Measurements from ENCODE around the gene RTF2. TPM values are rescaled to one million over a fixed set of nuclear protein-coding genes. Genes with fewer than 3 reads are reported as not detected.
"Not testable (repeated sequence)": the region's sequence is repeated elsewhere in the genome, so short reads cannot be mapped to it uniquely, and the experiment has no call there.

The RTF2 gene
- polyA plus RNA-seq, 1 donor (not counting 4 experiments of a cell fraction or from before 2014, with no cell fraction given), result 63.4 TPM

DNA sequence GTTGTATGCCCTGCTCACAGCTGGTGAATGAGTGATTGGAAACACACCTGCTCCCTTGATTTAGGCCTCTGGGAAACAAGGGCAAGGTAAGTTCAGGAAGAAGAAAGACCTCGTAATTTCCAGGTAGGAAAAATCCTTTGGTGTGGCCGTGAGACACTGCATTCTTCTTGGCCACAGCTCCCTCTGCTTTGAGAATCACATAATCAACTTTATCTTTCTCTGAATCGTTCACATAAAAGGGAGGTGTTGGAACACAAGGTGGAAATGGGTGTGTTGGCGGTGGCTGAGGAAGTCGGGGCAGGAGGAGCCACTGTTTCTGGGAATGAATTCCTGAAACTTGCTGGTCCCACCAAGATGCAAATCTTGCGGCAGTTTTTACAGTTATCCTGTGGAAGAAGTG is 90.5 kb downstream of the RTF2 start:
- no peaks in the 10 kb centered on the region for H3K36me3 ChIP-seq (ENCODE audit: control insufficient read depth in 2 of 2, extremely low read depth in 1 of 2, insufficient read depth in 2 of 2, low read length in 2 of 2)
- H3K79me2 ChIP-seq (ENCODE audit: control insufficient read depth, insufficient read depth, low read length), result no peaks in the 10 kb centered on the region
- dilution Hi-C loops (cut with MboI; ENCODE audit: extremely low pct_ligation_motif_present, low sequenced_read_pairs), result no loop called here
- no peaks in the 10 kb centered on the region for H3K9me1 ChIP-seq (ENCODE audit: control insufficient read depth, extremely low read depth, insufficient read depth, low read length)
- no peak overlapping the region for H3K4me3 ChIP-seq (ENCODE audit: control insufficient read depth in 2 of 3, extremely low read depth in 1 of 3, insufficient read depth in 2 of 3, low read depth in 1 of 3, low read length in 3 of 3)
- no peak overlapping the region for H3K4me2 ChIP-seq (ENCODE audit: control insufficient read depth, extremely low read depth, insufficient read depth, low read depth, low read length)
- no peaks in the 10 kb centered on the region for H4K20me1 ChIP-seq (ENCODE audit: control insufficient read depth, extremely low read depth, insufficient read depth, low read length)
- peaks cover 9% of the 10 kb centered on the region for H3K4me1 ChIP-seq (ENCODE audit: control insufficient read depth, extremely low read depth, insufficient read depth, low read length)
- no peaks in the 10 kb centered on the region for H3K27me3 ChIP-seq (ENCODE audit: control insufficient read depth, extremely low read depth, insufficient read depth, low read length)
- peak overlapping the region; percentile 17 for H2AFZ ChIP-seq (ENCODE audit: control insufficient read depth, low read length)
- no peak for TF ChIP-seq EZH2 (IDR thresholded peaks at IDR 0.05; ENCODE audit: low read length)
- TF ChIP-seq, protein P1, sequence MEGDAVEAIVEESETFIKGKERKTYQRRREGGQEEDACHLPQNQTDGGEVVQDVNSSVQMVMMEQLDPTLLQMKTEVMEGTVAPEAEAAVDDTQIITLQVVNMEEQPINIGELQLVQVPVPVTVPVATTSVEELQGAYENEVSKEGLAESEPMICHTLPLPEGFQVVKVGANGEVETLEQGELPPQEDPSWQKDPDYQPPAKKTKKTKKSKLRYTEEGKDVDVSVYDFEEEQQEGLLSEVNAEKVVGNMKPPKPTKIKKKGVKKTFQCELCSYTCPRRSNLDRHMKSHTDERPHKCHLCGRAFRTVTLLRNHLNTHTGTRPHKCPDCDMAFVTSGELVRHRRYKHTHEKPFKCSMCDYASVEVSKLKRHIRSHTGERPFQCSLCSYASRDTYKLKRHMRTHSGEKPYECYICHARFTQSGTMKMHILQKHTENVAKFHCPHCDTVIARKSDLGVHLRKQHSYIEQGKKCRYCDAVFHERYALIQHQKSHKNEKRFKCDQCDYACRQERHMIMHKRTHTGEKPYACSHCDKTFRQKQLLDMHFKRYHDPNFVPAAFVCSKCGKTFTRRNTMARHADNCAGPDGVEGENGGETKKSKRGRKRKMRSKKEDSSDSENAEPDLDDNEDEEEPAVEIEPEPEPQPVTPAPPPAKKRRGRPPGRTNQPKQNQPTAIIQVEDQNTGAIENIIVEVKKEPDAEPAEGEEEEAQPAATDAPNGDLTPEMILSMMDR (optimal IDR thresholded peaks at IDR 0.05 in 1 of 3, IDR thresholded peaks at IDR 0.05 in 1 of 3, conservative IDR thresholded peaks at IDR 0.05 in 1 of 3; ENCODE audit: extremely low read depth in 1 of 3, insufficient read depth in 2 of 3, low read length in 3 of 3), result no peak
- no peaks in the 10 kb centered on the region for H3K9me3 ChIP-seq (ENCODE audit: control insufficient read depth, low read depth, low read length)
- FAIRE-seq (no peak), DNase-seq (ENCODE audit: low read depth, low spot score) (no peak)
- H3K27ac ChIP-seq (ENCODE audit: control insufficient read depth, insufficient read depth, low read length), result no peak overlapping the region
- H3K9ac ChIP-seq (ENCODE audit: control insufficient read depth, extremely low read depth, insufficient read depth, low read length), result no peak overlapping the region

DNA sequence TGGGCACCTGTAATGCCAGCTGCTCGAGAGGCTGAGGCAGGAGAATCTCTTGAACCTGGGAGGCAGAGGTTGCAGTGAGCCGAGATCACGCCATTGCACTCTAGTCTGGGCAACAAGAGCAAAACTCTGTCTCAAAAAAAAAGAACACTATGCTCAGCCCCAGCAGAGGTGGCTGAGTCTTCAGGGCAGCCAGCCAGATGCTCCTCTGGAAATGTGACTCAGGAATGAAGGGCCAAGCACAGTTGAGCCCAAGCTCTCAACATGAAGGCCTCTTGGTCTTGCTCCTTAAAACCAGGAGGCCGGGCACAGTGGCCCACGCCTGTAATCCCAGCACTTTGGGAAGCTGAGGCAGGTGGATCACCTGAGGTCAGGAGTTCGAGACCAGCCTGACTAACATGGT is 96.1 kb downstream of the RTF2 start:
- H3K79me2 ChIP-seq (ENCODE audit: control insufficient read depth, insufficient read depth, low read length); H3K27ac ChIP-seq (ENCODE audit: control insufficient read depth, insufficient read depth, low read length); H3K4me1 ChIP-seq (ENCODE audit: control insufficient read depth, extremely low read depth, insufficient read depth, low read length); FAIRE-seq; dilution Hi-C loops (cut with MboI; ENCODE audit: extremely low pct_ligation_motif_present, low sequenced_read_pairs); H4K20me1 ChIP-seq (ENCODE audit: control insufficient read depth, extremely low read depth, insufficient read depth, low read length); H3K4me3 ChIP-seq (ENCODE audit: control insufficient read depth in 2 of 3, extremely low read depth in 1 of 3, insufficient read depth in 2 of 3, low read depth in 1 of 3, low read length in 3 of 3); H3K9me1 ChIP-seq (ENCODE audit: control insufficient read depth, extremely low read depth, insufficient read depth, low read length); H3K9ac ChIP-seq (ENCODE audit: control insufficient read depth, extremely low read depth, insufficient read depth, low read length); H3K4me2 ChIP-seq (ENCODE audit: control insufficient read depth, extremely low read depth, insufficient read depth, low read depth, low read length); H3K36me3 ChIP-seq (ENCODE audit: control insufficient read depth in 2 of 2, extremely low read depth in 1 of 2, insufficient read depth in 2 of 2, low read length in 2 of 2); H3K9me3 ChIP-seq (ENCODE audit: control insufficient read depth, low read depth, low read length); H3K27me3 ChIP-seq (ENCODE audit: control insufficient read depth, extremely low read depth, insufficient read depth, low read length); H2AFZ ChIP-seq (ENCODE audit: control insufficient read depth, low read length); DNase-seq (ENCODE audit: low read depth, low spot score): not testable (repeated sequence)

DNA sequence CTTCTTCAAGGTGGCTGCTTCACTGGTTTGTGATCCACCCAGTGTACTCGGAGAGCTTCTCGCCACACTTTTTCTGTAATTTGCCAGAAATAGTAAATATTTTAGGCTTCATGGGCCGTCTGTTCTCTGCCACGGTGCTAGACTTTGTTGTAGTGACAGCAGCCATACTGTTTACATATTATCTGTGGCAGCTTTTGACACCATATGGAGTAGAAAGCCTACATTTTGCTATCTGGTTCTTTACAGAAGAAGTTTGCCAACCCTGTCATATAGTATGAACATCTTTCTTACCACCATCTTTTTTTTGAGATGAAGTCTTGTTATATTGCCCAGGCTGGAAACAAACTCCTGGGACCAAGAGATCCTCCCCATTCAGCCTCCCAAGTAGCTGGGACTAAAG is 97.1 kb downstream of the RTF2 start:
- Histone ChIP-seq H3K79me2 (ENCODE audit: control insufficient read depth, insufficient read depth, low read length) (no peaks in the 10 kb centered on the region), H3K4me2 (ENCODE audit: control insufficient read depth, extremely low read depth, insufficient read depth, low read depth, low read length) (no peak overlapping the region), H3K9me3 (ENCODE audit: control insufficient read depth, low read depth, low read length) (no peaks in the 10 kb centered on the region), H3K9ac (ENCODE audit: control insufficient read depth, extremely low read depth, insufficient read depth, low read length) (no peak overlapping the region), H4K20me1 (ENCODE audit: control insufficient read depth, extremely low read depth, insufficient read depth, low read length) (no peaks in the 10 kb centered on the region), H2AFZ (ENCODE audit: control insufficient read depth, low read length) (no peak overlapping the region), H3K27me3 (ENCODE audit: control insufficient read depth, extremely low read depth, insufficient read depth, low read length) (no peaks in the 10 kb centered on the region), H3K36me3 (ENCODE audit: control insufficient read depth in 2 of 2, extremely low read depth in 1 of 2, insufficient read depth in 2 of 2, low read length in 2 of 2) (no peaks in the 10 kb centered on the region), H3K4me1 (ENCODE audit: control insufficient read depth, extremely low read depth, insufficient read depth, low read length) (no peaks in the 10 kb centered on the region), H3K4me3 (ENCODE audit: control insufficient read depth in 2 of 3, extremely low read depth in 1 of 3, insufficient read depth in 2 of 3, low read depth in 1 of 3, low read length in 3 of 3) (no peak overlapping the region), H3K9me1 (ENCODE audit: control insufficient read depth, extremely low read depth, insufficient read depth, low read length) (no peaks in the 10 kb centered on the region), H3K27ac (ENCODE audit: control insufficient read depth, insufficient read depth, low read length) (no peak overlapping the region)
- TF ChIP-seq, protein P1 (optimal IDR thresholded peaks at IDR 0.05 in 1 of 3, IDR thresholded peaks at IDR 0.05 in 1 of 3, conservative IDR thresholded peaks at IDR 0.05 in 1 of 3; ENCODE audit: extremely low read depth in 1 of 3, insufficient read depth in 2 of 3, low read length in 3 of 3), result no peak
- no peak for TF ChIP-seq EZH2 (IDR thresholded peaks at IDR 0.05; ENCODE audit: low read length)
- dilution Hi-C loops (cut with MboI; ENCODE audit: extremely low pct_ligation_motif_present, low sequenced_read_pairs), result no loop called here
- DNase-seq (ENCODE audit: low read depth, low spot score), result no peak
- FAIRE-seq, result no peak
